Stimulated activated naive CD8-positive, alpha-beta T cell treated with anti-CD3 and anti-CD28 coated beads, Interleukin-15, Interleukin-2, amounts not matched to agents 100 U/mL and 50 U/mL, for 24 hours (primary cell): Measurements from ENCODE around the gene SLC25A42.
"Not testable (repeated sequence)": the region's sequence is repeated elsewhere in the genome, so short reads cannot be mapped to it uniquely, and the experiment has no call there.

Source experiments
- ATAC-seq: fragments of 150-1000 bp; cut with Tn5 transposase; one replicate; pipeline ENCODE4 v1.10.0; 2021
- DNase-seq: peaks from one replicate; pipeline ENCODE4 v3.0.0; 2021

The SLC25A42 gene

GRCh38 chr19:19068659-19069654 is 5.2 kb downstream of the SLC25A42 start:
- no peak for DNase-seq
- no peak for ATAC-seq

- no peak for DNase-seq
- ATAC-seq, result no peak
Observed at GRCh38 chr19:19071897-19072296, 8.1 kb downstream of the SLC25A42 start.

GRCh38 chr19:19074196-19074882 is 10.5 kb downstream of the SLC25A42 start:
- DNase-seq (no peak), ATAC-seq (no peak)

- no peak for DNase-seq
- ATAC-seq, result no peak
Observed at GRCh38 chr19:19075126-19075525, 11.3 kb downstream of the SLC25A42 start.

- ATAC-seq, result no peak
- no peak for DNase-seq
Observed at GRCh38 chr19:19076476-19076875, 12.7 kb downstream of the SLC25A42 start.

GRCh38 chr19:19077103-19077502 is 13.3 kb downstream of the SLC25A42 start:
- DNase-seq (no peak), ATAC-seq (no peak)

GRCh38 chr19:19078801-19079200 is 15.0 kb downstream of the SLC25A42 start:
- DNase-seq, result no peak

GRCh38 chr19:19079571-19079970 is 15.8 kb downstream of the SLC25A42 start:
- ATAC-seq, result no peak

More at GRCh38 chr19:19078801-19079200, 15.0 kb downstream of the SLC25A42 start:
- ATAC-seq, result no peak

GRCh38 chr19:19081642-19082151 is 17.9 kb downstream of the SLC25A42 start:
- ATAC-seq (no peak), DNase-seq (no peak)

More at GRCh38 chr19:19079571-19079970, 15.8 kb downstream of the SLC25A42 start:
- DNase-seq, result no peak

GRCh38 chr19:19083413-19084178 is 19.8 kb downstream of the SLC25A42 start:
- no peak for ATAC-seq
- no peak for DNase-seq

- DNase-seq, result no peak
Observed at GRCh38 chr19:19087676-19088075, 23.9 kb downstream of the SLC25A42 start.

GRCh38 chr19:19094513-19094912 is 30.7 kb downstream of the SLC25A42 start:
- DNase-seq (no peak), ATAC-seq (no peak)

More at GRCh38 chr19:19087676-19088075, 23.9 kb downstream of the SLC25A42 start:
- no peak for ATAC-seq

- no peak for DNase-seq
Observed at GRCh38 chr19:19095691-19096090, 31.9 kb downstream of the SLC25A42 start.

GRCh38 chr19:19096641-19097627 is 33.1 kb downstream of the SLC25A42 start:
- no peak for ATAC-seq
- no peak for DNase-seq

More at GRCh38 chr19:19095691-19096090, 31.9 kb downstream of the SLC25A42 start:
- no peak for ATAC-seq

- ATAC-seq, result no peak
- DNase-seq, result no peak
Observed at GRCh38 chr19:19098084-19098702, 34.4 kb downstream of the SLC25A42 start.

- no peak for DNase-seq
- no peak for ATAC-seq
Observed at GRCh38 chr19:19098703-19099632, 35.2 kb downstream of the SLC25A42 start.

GRCh38 chr19:19101540-19101939 is 37.7 kb downstream of the SLC25A42 start:
- ATAC-seq, result no peak
- no peak for DNase-seq

- not testable (repeated sequence) for ATAC-seq, DNase-seq
Observed at GRCh38 chr19:19102566-19102965, 38.8 kb downstream of the SLC25A42 start.

GRCh38 chr19:19103167-19103566 is 39.4 kb downstream of the SLC25A42 start:
- DNase-seq (no peak), ATAC-seq (no peak)
